ENCODE results near the gene TGFA.

DNA sequence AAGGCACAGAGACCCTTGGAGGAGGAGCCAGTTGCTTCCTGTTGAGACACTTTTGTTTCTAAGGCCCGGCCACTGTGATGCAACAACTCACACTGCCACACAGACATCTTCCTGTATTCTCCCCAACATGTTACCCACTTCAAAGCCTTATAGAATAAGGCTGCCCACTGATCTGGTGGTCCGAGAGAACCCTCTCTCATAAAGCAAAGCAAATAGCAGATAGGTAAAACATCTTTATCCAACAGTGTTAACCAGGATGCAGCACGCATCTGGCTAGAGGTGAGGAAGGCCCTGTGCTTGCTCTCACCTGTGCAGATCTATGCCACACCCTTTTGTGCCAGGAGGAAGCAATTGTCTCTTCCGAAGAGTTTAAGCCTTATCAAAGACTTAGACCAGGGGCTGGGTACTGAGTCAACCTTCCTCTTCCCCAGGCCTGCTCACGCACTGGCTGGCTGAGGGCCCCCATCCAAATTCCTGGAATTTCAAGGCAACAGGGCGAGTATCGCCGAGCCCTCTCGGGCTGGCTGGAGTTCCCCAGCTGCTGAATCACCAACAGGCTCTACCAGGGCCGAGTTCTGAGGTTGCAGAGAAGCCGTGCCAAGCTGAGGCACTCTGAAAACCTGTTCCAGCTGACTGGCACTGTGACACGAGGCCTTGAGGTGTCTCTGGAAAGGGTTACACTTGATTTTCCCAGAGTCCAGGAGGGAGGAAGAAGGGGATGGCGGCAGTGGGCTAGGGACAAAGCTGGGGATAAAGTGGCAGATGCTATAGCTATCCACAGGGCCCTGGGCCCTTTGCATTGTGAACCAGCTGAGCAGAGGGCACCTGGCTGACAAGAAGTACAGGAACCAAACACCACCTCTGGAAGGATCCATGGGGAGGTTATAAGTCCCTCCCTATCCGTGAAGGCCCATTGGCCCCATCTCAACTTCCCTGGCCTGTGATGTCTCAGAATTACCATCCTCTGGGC lies 29.3 kb downstream of the TGFA start:
- TF ChIP-seq, protein P1, sequence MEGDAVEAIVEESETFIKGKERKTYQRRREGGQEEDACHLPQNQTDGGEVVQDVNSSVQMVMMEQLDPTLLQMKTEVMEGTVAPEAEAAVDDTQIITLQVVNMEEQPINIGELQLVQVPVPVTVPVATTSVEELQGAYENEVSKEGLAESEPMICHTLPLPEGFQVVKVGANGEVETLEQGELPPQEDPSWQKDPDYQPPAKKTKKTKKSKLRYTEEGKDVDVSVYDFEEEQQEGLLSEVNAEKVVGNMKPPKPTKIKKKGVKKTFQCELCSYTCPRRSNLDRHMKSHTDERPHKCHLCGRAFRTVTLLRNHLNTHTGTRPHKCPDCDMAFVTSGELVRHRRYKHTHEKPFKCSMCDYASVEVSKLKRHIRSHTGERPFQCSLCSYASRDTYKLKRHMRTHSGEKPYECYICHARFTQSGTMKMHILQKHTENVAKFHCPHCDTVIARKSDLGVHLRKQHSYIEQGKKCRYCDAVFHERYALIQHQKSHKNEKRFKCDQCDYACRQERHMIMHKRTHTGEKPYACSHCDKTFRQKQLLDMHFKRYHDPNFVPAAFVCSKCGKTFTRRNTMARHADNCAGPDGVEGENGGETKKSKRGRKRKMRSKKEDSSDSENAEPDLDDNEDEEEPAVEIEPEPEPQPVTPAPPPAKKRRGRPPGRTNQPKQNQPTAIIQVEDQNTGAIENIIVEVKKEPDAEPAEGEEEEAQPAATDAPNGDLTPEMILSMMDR (conservative IDR thresholded peaks at IDR 0.05; ENCODE audit: low read length) = no peak
- no peak for TF ChIP-seq EZH2phosphoT487 (IDR thresholded peaks at IDR 0.05; ENCODE audit: borderline replicate concordance, low read depth, low read length)
